GM18867 (cell line): ENCODE measurements around the gene SORBS1.

Experiments
- ATAC-seq: cut with Tn5 transposase; IDR thresholded peaks from one replicate; pipeline ENCODE4 v1.9.1; 2021; ENCODE audit warnings: mild to moderate bottlenecking, moderate library complexity; ENCODE audit not compliant: unreplicated experiment

The SORBS1 gene

DNA sequence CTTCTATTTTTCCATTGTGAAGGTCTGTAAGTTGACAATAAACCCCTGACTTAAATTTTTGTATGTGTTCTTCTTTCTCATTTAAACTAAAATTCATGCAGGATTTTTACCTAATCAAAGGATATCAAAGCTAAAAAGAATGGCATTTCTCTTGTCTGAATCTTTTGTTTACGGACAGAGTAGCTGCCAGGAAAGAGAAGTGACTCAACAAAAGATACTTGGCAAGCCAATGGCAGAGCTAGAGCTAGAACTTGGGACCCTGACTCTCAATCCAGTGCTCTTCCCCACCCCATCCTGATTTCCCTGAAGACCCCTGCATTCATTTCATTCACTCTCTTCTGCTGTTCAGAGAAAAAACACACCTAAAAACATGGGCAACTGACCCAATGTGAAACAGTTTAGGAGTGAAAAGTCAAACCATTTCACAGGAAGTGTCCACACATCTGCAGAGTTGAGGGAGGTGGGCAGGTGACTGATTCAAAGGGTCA lies 230.2 kb downstream of the SORBS1 start:
- ATAC-seq = no peak

DNA sequence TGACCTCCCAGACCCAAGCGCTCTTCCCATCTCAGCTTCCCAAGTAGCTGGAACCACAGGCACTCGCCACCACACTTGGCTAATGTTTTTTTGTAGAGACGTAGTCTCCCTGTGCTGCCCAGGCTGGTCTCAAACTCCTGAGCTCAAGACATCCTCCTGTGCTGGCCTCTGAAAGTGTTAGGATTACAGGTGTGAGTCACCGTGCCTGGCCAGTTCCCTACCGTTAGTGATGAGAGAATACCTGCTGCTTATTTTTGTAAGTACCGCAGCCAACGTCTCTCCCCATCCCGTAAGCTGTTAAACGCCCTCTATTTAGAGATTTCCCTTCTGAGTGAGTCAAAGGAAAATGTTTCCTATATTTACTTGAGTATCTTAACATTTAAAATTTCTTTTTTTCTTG lies 231.9 kb downstream of the SORBS1 start:
- no peak for ATAC-seq

GRCh38 chr10:95328013-95328412 lies 233.2 kb downstream of the SORBS1 start:
- no peak for ATAC-seq

DNA sequence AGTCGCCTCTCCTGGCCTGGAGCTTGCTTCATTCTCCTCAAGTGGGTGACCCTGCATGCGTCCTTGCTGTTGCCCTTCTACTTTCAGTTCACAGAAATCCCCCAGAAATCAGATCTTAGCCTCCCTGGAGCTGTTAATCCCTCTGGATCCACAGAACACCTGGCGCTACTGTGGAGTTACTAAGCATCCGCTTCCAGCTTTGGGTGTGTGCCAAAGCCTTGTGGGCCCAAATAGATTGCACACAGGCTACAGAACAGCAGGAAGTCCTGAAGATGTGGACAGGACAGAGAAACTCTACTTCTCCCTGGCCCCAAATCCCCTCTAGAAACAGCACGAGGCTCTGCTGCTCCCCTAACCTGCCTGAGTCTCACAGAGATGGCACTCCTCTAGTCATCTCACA lies 233.8 kb downstream of the SORBS1 start:
- ATAC-seq = no peak

- ATAC-seq = no peak
Observed at GRCh38 chr10:95326396-95326795, 234.8 kb downstream of the SORBS1 start.

DNA sequence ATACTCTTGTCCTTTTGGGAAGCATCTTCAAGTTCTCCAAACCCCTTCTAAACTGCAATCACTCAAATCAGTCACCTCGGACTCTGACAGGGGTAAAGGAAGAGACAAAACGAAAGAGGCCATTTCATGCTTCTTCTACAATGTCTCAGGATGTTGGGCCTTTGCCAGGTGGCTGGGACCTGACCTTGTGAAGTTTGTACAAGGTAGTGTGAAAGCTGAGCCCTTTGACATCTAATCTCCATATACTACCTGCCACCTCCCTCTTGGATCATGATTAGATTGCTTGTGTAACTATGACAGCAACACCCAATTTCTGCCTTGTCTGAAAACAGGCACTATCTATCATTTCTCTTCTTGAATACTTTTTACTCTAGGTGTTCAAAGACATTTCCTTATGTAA lies 235.3 kb downstream of the SORBS1 start:
- ATAC-seq = no peak

- no peak for ATAC-seq
Observed at GRCh38 chr10:95324436-95325268, 236.5 kb downstream of the SORBS1 start.

DNA sequence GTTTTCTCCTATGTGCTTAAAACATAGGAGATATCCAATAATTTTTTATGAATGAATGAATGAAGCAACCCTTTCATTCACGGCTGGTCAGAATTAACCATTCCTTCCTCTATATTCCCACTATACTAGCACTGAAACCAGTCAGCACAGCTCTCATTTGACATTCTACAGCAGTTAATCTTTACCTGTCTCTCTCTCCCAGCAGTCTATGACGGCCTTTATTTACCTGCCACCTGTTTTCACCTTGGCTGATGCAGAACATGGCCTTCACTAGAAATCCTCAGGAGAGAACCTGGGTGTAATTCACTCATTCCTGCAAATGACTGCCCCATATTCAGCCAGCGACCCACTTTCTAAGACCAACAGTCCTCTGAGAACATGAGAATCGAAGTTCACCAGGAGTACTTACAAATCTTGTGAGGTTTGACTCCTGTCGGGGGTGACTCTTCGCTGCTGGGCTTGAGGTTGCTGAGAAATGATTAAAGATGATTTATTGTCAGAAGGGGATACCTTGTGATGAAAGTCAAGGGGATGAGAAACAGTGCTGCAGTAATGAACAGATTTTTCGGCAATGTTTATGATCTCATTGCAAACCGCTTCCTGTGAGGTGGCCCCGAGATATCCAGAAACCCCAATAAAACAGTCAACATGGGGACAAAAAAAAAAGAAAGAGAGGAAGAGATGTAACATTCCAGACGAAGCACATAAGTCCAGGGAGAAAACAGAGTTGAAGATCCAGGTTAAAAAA lies 239.4 kb downstream of the SORBS1 start:
- ATAC-seq = no peak

- ATAC-seq = no peak
Observed at GRCh38 chr10:95319239-95319638, 241.9 kb downstream of the SORBS1 start.

GRCh38 chr10:95315509-95315908 lies 245.7 kb downstream of the SORBS1 start:
- ATAC-seq = no peak

GRCh38 chr10:95314192-95314918 lies 246.8 kb downstream of the SORBS1 start:
- ATAC-seq = no peak

DNA sequence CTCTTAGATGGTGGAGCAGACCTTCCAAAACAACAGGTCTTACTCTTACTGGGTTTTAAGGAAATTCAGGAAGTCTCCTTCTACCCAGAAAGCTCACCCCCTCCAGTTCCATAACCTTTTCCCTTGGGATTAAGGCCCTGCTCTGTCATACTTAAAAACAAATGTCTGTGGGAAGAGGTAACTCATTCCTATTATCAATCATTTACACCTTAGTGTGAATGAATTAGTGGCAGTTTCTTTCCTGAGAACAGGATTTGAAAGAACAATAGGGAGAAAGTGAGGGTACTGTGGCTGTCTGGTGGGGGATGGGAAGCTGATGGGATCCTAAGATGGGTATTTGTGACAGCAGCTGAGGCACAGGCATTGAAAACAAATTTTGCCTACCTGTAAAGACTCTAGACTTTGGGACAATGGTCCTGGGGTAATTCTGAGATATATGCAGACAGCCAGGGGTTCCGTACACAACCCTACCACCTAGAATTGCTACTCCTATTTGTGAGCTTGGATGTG lies 248.1 kb downstream of the SORBS1 start:
- no peak for ATAC-seq

GRCh38 chr10:95312257-95312656 lies 248.9 kb downstream of the SORBS1 start:
- no peak for ATAC-seq

DNA sequence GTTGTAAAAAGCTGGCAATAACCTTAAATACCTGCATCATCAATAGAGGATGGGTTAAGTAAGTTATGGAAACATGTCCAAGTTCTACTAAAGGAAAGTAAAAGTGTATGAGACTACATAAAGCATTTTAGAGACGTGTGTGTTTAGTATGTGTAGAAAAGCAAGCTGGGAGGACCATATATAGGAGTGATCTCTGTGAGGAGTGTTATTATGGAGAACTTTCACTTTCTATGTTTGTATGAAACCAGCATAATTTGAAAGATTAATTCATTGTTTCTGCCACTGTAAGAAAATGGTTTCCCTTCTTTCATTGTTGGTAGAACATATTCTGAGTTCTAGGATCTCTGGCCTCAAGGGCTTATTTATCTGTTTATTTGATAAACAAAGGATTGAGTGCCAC lies 251.2 kb downstream of the SORBS1 start:
- no peak for ATAC-seq

GRCh38 chr10:95308389-95309302 lies 252.5 kb downstream of the SORBS1 start:
- ATAC-seq = no peak

DNA sequence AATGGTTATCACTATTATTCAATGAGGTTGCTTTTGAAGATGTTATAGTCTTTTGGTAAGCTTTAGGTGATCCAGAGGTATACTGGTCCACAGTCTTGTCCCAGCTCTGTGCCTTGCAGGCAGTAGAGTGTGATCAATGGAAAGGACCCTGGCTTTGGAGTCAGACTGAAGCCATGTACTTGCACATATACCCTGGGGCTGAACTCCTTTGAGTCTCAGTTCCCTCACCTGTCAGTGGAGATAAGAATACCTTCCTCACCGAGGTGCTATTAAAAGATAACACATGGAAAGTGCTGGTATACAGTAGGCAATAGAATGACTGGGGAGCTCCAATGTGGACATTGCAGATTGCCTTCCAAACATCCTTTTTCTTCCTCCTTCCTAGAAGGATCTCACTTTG lies 254.3 kb downstream of the SORBS1 start:
- ATAC-seq = no peak

- no peak for ATAC-seq
Observed at GRCh38 chr10:95306318-95306650, 254.9 kb downstream of the SORBS1 start.

DNA sequence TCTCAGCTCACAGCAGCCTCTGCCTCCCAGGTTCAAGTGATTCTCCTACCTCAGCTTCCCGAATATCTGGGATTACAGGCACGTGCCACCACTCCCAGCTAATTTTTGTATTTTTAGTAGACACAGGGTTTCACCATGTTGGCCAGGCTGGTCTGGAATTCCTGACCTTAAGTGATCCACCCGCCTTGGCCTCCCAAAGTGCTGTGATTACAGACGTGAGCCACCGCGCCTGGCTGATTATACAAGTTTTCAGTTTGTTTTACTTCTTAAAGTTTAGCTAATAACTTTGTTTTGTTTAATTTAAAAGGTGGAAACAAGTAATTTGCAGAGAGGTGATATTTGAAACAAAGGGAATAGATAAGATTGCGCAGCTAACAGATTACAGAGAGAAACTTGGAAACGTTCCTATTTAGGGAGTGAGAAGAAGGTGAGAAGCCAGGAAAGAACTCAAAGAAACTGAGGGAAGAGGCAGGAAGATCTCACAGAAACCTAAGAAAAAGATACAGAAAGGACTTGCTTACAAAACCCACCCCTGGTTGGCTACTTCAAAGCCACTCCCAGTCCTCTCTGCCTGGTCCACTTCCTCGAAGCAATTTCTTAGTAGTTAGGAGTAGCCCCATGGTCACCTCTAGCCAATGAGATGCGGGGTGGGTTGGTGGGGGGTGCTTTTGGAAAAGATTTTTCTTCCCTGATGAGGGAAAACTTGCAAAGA lies 255.4 kb downstream of the SORBS1 start:
- no peak for ATAC-seq

GRCh38 chr10:95304976-95305375 lies 256.2 kb downstream of the SORBS1 start:
- no peak for ATAC-seq

GRCh38 chr10:95304463-95304862 lies 256.7 kb downstream of the SORBS1 start:
- ATAC-seq = no peak
